Stimulated activated CD8-positive, alpha-beta memory T cell treated with anti-CD3 and anti-CD28 coated beads, Interleukin-2, amount 100 ng/mL, for 1 hour (primary cell): ENCODE results near the gene GUCY1A2.

ENCODE experiments used
- DNase-seq, 2 donors: peaks; one replicate each; pipeline ENCODE4 v3.0.0-alpha.2; 2020; ENCODE audit warnings: low read depth in 2 of 2

The GUCY1A2 gene

GRCh38 chr11:106644824-106645223 is 373.5 kb downstream of the GUCY1A2 start:
- no peak for DNase-seq

- DNase-seq, result no peak
Measured at GRCh38 chr11:106642331-106642730, 375.9 kb downstream of the GUCY1A2 start.

- no peak for DNase-seq
Measured at GRCh38 chr11:106632283-106632682, 386.0 kb downstream of the GUCY1A2 start.

- no peak for DNase-seq
Measured at GRCh38 chr11:106627694-106628093, 390.6 kb downstream of the GUCY1A2 start.

- DNase-seq, result no peak
Measured at GRCh38 chr11:106625566-106625965, 392.7 kb downstream of the GUCY1A2 start.

GRCh38 chr11:106624377-106624776 is 393.9 kb downstream of the GUCY1A2 start:
- DNase-seq, result no peak
